ENCODE data around the gene MCUR1. TPM values are rescaled to one million over a fixed set of nuclear protein-coding genes. Genes with fewer than 3 reads are reported as not detected.
"Not testable (repeated sequence)": the region's sequence is repeated elsewhere in the genome, so short reads cannot be mapped to it uniquely, and the experiment has no call there.

Gene MCUR1, protein sequence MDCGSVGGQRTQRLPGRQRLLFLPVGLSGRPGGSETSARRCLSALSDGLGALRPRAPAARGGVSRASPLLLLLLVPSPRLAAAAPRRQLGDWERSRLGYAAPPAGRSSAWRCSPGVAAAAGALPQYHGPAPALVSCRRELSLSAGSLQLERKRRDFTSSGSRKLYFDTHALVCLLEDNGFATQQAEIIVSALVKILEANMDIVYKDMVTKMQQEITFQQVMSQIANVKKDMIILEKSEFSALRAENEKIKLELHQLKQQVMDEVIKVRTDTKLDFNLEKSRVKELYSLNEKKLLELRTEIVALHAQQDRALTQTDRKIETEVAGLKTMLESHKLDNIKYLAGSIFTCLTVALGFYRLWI
- 13.9 and 18.7 TPM in 2 replicates for total RNA-seq (2014; rRNA removed; shearing (Covaris generic))

DNA sequence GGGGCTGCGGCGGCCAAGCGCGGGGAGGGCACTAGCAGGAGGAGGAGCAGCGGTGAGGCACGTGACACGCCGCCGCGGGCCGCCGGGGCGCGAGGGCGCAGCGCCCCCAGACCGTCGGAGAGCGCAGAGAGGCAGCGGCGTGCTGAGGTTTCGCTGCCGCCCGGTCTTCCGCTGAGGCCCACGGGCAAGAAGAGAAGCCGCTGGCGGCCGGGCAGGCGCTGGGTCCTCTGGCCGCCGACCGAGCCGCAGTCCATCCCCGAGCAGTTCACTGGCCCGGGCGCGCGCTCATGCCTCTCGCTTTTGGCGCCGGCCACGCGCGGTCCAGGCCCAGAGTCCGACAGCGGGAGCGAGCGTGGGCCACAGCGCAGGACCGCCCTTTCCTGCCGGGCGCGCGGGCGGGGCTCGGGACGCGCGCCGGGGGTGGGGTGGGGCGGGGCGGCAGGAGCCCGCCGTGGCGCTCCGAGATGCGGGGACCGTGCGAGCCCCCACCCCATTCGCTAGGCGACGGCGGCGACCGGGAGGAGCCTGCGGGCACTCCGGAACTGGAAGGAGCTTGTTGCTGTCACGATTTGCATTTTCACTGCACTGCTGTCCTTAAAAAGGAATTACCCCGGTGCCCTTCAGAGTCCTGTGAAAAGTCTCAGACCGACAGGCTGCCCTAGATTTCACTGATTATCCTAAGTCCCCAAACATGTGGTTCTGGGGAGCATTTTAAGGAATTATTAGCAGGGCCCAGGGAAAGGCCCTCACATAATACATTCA, at the start of gene MCUR1:
MCUR1 (minus strand) TSS at position 382 of the 762 bp plus-strand sequence; CDS start at position 254, 128 bp downstream.
- DNase-seq (ENCODE audit: low spot score): peak; percentile 63

GRCh38 chr6:13863699-13864155, 49.4 kb upstream of the MCUR1 start:
- no peak for DNase-seq (ENCODE audit: low spot score)

- DNase-seq (ENCODE audit: low spot score): not testable (repeated sequence)
These were observed 46.3 kb upstream of the MCUR1 start for GRCh38 chr6:13860556-13861185.

GRCh38 chr6:13859871-13860555, 45.7 kb upstream of the MCUR1 start:
- no peak for DNase-seq (ENCODE audit: low spot score)

GRCh38 chr6:13854716-13855250, 40.4 kb upstream of the MCUR1 start:
- DNase-seq (ENCODE audit: low spot score): no peak

- DNase-seq (ENCODE audit: low spot score): no peak
These were observed 39.5 kb upstream of the MCUR1 start for GRCh38 chr6:13853871-13854270.

DNA sequence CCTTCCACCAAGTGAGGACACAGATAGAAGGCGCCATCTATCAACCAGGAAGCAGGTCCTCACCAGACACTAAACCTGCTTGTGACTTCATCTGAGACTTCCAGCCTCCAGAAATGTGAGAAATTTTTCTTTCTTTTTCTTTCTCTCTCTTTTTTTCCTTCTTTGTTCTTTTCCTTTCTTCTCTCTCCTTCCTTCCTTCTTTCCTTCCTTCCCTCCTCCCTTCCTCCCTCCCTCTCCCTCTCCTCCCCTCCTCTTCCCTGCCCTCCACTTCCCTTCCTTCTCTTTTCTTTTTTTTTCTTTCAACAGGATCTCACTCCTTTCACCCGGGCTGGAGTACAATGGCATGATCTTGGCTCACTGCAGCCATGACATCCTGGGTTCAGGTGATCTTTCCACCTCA, 37.4 kb upstream of the MCUR1 start:
- DNase-seq (ENCODE audit: low spot score): no peak

DNA sequence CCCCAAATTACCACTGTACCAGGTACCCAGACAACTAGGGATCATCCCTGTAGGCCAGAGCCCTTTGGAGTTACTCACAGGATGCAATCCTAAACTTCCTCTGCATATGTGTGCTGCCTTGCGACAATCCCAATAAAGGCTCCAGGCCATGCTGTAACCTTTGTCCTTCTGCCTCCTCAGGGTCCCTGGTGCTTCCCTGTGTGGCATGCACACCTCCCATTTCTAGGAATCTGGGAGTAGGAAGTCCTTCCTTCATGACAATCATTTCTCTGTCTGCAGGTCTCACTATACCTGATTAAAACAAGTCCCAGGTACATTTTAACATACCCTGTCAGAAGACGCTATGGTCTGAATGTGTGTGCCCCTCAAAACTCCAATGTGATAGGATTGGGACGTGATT, 37.0 kb upstream of the MCUR1 start:
- no peak for DNase-seq (ENCODE audit: low spot score)

DNA sequence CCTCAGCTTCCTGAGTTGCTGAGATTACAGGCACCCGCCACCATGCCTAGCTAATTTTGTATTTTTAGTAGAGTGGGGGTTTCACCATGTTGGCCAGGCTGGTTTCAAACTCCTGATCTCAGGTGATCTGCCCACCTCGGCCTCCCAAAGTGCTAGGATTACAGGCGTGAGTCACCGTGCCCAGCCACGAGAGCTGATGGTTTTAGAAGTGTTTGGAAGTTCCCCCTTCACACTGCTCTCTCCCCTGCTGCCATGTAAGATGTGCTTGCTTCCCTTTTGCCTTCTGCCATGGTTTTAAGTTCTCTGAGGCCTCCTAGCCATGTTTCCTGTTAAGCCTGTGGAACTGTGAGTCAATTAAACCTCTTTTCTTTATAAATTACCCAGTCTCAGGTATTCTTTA, 36.3 kb upstream of the MCUR1 start:
- DNase-seq (ENCODE audit: low spot score): not testable (repeated sequence)

DNA sequence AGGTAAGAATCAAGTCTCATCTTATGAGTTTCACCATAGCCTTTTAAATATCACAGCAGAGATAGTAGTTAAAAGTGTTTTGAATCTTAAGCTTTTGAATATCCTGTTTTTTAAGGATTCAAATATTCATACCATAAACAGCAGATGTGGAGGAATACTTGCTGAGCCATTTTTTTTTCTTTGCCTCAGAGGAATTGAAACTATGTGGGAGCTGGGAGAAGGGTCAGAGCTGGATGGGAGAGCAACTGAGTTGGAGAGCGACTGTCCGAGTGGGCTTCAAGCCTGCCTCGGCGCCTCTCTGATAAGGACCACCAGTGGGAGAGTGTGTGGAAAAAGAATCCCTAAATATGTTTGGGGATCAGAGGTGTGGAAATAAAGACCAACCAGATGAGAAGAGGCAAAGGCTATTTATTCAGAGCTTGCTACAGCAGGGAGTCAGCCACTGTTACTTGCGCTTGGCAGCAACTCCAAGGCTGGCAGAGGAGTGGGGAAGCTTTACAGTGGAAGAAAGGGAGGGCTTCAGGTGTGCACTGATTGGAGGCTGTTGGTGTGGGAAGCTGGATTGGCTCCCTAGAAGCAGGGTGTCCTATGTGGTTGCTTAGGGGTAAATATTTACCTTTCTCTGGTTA, 34.3 kb upstream of the MCUR1 start:
- no peak for DNase-seq (ENCODE audit: low spot score)

GRCh38 chr6:13847326-13848050, 33.1 kb upstream of the MCUR1 start:
- DNase-seq (ENCODE audit: low spot score): no peak

- no peak for DNase-seq (ENCODE audit: low spot score)
These were observed 32.5 kb upstream of the MCUR1 start for GRCh38 chr6:13846841-13847240.

DNA sequence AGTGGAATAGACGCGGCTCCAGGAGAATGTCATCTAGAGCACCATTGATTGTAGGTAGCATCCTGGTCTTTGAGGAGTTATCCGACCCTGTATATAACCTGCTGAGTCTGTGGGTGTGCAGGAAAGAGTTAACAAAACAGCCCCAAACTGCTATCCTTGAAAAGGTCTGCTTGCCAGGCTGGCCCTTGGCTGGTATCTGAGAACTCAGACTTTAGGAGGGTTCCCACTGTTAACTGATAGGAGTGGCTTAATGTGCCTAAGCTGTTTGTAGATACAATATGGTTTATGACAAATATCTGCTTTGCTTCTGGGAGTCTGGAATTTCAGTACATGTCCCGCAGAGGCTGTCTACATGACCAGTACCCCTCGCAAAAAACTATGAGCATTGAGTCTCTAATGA, 27.6 kb upstream of the MCUR1 start:
- DNase-seq (ENCODE audit: low spot score): no peak

GRCh38 chr6:13838616-13839015, 24.3 kb upstream of the MCUR1 start:
- DNase-seq (ENCODE audit: low spot score): no peak

GRCh38 chr6:13836170-13836569, 21.8 kb upstream of the MCUR1 start:
- DNase-seq (ENCODE audit: low spot score): no peak

DNA sequence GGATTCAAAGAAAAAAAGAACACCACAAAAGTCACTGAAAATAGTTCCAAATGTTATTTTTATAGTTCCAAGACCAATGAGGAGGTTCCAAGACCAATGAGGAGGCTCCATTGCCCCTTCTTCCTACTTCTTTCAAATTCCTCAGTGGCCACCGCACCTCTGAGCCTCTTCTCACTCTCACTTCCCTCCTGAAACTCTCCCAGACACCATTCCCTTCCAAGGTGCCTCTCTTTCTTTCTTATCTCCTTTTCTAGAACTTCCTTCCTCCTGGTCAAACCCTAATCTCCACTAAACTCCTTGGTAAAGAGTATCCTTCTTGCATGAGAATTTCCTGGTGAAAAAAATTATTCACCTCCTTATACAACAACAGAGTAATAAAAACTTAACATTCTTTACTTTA, 20.4 kb upstream of the MCUR1 start:
- DNase-seq (ENCODE audit: low spot score): no peak

DNA sequence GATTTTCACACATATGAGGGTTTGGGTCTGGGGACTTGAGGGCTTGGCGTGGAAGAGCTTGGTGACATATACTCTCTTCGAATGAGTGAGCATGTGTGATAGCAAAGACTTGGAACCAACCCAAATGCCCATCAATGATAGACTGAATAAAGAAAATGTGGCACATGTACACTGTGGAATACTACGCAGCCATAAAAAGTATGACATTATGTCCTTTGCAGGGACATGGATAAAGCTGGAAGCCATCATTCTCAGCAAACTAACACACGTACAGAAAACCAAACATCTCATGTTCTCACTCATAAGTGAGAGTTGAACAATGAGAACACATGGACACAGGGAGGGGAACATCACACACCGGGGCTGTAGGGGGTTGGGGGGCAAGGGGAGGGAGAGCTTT, 19.7 kb upstream of the MCUR1 start:
- not testable (repeated sequence) for DNase-seq (ENCODE audit: low spot score)

DNA sequence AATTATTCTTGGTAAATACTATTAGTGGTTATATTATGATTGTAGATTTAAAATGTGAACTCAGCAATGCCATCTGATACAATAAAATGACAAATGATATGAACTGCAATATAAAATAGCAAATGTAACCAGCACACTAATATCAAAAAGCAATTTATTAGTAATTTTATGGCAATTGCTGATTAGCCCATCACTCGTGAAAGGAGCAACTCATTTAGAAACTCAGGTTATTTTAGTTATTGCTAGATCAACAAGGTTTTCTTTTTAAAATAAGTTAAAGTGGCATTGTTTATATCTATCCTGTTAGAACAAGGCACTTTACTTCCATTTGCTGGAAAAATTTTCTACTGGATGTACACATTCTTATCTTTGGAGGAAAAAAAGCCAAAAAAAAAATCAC, 18.4 kb upstream of the MCUR1 start:
- DNase-seq (ENCODE audit: low spot score): no peak

GRCh38 chr6:13831615-13832014, 17.3 kb upstream of the MCUR1 start:
- no peak for DNase-seq (ENCODE audit: low spot score)

GRCh38 chr6:13830803-13831202, 16.4 kb upstream of the MCUR1 start:
- no peak for DNase-seq (ENCODE audit: low spot score)
